Erythroblast (primary cell): ENCODE measurements around the gene OSBPL9.
"Not testable (repeated sequence)": the region's sequence is repeated elsewhere in the genome, so short reads cannot be mapped to it uniquely, and the experiment has no call there.

Source experiments
- GATA1 ChIP-seq: IDR thresholded peaks from 2 replicates; pipeline ENCODE4 v1.6.1; 2011; ENCODE audit warnings: low read depth, mild to moderate bottlenecking, control low read depth, low read length, moderate library complexity
- POLR2A ChIP-seq: IDR thresholded peaks from 2 replicates; pipeline ENCODE4 v1.6.1; 2011; ENCODE audit warnings: mild to moderate bottlenecking, low read length

DNA sequence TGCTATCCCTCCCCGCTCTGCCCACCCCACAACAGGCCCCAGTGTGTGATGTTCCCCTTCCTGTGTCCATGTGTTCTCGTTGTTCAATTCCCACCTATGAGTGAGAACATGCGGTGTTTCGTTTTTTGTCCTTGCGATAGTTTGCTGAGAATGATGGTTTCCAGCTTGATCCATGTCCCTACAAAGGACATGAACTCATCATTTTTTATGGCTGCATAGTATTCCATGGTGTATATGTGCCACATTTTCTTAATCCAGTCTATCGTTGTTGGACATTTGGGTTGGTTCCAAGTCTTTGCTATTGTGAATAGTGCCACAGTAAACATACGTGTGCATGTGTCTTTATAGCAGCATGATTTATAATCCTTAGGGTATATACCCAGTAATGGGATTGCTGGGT lies 84.9 kb downstream of the OSBPL9 start:
- TF ChIP-seq POLR2A, GATA1: not testable (repeated sequence)
